Omental fat pad (tissue), 4 donors: ENCODE measurements around the gene NUBP2. TPM values are rescaled to one million over a fixed set of nuclear protein-coding genes. Genes with fewer than 3 reads are reported as not detected.

Source experiments
- ATAC-seq: fragments of 150-250 bp; one replicate; pipeline ENCODE4 v1.9.1; 2016; ENCODE audit warnings: mild to moderate bottlenecking, moderate library complexity; ENCODE audit not compliant: low FRiP score
- DNase-seq: peaks from one replicate; pipeline ENCODE4 v3.0.0-alpha.2; 2019; ENCODE audit warnings: low spot score
- total RNA-seq, 4 donors: library from RNA; depleted of rRNA; stranded (reverse); fragments of >200 nt; gene quantifications; one replicate each; pipeline ENCODE4 v1.1.0, GENCODE V29; 2016
- TF ChIP-seq, protein P1 (sequence below), 3 donors: fragments of 450-650 bp; IDR thresholded peaks; one replicate each; pipeline ENCODE4 v1.5.1; 2016 to 2017; ENCODE audit warnings: antibody characterized with exemption in 3 of 3, mild to moderate bottlenecking in 3 of 3, moderate library complexity in 2 of 3

The NUBP2 gene
- total RNA-seq, 4 donors from 2014 or later, result 49.2 to 85.9 (median 60.2) TPM

DNA sequence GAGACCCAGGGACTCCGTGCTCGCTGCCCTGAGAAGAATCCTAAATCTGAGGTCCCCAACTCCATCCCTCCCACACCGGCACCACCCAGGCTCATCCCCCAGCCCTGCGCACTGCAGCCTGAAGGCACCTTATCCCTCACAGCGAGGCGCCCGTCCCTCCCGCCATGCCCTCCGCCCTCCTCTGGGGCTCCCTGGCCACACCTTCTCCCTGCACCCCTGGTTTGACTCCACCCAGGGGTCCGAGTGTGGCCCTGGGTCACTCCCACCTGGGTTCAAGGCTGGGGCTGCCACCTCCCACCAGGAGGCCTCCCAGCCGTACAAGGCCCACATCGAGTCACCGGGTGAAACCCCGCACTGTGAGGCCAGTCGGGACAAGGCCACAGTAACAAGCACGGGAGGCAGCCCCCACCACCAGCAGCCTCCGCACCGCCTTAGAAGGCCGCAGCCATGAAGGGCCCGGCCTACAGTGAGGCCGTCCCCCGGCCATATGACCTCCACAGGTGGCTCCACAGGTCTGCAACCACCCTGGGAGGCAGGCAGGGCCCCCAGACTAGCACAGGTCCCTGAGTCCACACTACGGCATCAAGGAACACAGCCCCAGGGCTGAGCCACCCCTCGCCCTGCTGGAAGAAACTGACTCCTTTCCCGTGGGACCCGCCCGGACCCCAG lies 35.6 kb downstream of the NUBP2 start:
- DNase-seq (no peak), ATAC-seq (no peak)
- TF ChIP-seq, protein P1, sequence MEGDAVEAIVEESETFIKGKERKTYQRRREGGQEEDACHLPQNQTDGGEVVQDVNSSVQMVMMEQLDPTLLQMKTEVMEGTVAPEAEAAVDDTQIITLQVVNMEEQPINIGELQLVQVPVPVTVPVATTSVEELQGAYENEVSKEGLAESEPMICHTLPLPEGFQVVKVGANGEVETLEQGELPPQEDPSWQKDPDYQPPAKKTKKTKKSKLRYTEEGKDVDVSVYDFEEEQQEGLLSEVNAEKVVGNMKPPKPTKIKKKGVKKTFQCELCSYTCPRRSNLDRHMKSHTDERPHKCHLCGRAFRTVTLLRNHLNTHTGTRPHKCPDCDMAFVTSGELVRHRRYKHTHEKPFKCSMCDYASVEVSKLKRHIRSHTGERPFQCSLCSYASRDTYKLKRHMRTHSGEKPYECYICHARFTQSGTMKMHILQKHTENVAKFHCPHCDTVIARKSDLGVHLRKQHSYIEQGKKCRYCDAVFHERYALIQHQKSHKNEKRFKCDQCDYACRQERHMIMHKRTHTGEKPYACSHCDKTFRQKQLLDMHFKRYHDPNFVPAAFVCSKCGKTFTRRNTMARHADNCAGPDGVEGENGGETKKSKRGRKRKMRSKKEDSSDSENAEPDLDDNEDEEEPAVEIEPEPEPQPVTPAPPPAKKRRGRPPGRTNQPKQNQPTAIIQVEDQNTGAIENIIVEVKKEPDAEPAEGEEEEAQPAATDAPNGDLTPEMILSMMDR (IDR thresholded peaks at IDR 0.05), result no peak

DNA sequence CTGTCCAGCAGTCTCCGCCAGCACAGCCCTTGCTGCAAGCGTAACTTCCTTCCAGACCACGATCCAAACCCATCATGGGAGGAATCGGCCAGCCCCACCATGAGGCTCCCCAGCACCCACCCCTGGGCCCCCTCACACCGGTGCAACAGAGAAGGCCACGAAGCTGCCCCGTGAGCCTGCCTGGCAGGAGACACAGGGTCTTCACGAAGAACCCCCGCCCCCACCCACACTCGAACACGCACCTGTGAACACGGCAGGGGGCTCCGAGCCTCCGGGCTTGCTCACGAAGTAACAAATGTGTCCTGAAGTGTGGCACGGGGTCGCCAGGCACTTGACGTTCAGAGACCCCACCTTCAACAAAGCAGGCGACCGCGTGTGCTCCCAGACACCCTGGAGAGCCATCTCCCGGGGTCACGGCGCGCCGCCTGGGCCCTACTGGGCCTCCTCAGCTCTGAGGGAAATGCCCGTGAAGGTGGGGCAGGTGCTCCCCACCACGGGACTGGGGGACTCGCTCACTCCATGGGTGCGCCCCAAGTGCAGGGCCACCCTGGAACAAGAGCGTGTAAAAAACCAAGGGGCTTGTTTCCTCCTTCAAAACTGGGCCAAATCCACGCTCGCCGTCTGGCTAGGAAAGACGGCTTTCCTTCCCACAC lies 36.2 kb downstream of the NUBP2 start:
- no peak for DNase-seq
- TF ChIP-seq, protein P1 (IDR thresholded peaks at IDR 0.05), result no peak
- ATAC-seq, result no peak

DNA sequence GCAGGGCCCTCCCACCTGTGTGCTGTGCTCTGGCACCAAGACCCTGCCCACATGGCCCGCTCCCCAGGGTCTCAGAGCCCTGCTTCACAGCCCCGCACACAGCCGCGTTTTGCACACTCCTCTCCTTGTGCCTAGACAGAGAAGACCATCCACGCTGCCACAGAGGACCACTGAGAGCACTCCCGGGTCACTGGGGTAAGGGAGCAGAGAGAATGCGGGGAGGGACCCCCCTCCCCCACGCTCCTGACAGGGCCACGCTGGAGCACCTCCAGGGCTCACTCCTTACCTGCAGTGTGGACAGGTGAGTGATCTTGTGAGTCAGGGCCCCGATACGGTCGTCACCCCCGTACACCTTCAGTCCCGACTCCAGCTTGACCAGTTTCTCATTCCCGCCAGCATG lies 36.9 kb downstream of the NUBP2 start:
- TF ChIP-seq, protein P1 (IDR thresholded peaks at IDR 0.05), result no peak
- ATAC-seq, result no peak
- no peak for DNase-seq

DNA sequence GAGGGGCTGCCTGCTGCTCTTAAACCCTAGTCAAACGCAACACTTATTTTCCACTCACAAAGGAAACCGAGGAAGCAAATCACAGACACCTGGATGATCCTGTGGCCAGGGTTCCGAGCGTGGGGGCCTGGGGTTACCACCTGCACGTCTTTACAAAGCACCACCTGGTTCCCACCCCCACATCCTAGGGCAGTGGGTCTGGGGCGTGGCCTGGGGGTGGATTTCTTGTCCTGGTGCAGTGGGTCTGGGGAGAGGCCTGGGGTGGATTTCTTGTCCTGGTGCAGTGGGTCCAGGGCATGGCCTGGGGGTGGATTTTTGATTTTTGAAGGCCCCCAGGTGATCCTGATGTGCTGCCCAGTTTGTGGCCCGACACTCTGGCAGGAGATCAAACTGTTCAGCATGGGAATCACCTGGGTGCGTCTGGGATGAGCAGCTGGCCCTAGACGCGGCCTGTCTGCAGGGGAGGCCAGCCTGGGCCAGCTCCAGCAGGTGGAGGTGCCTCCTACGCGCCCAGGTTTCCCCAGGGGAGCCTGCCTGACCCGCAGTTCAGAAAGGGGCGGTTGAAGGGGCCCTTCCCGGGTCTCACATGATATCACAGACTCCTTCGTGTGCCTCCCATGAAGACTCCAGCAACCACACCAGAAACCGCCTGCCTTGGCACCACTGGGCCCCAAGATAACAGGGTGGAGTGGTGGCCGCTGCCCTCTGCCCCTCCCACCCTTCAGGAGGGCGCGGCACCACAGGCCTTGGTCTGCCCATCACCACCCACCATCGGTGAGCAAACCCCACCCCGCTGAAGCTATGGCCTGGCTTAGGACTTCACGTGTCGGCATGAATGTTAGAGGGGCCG lies 37.6 kb downstream of the NUBP2 start:
- TF ChIP-seq, protein P1 (IDR thresholded peaks at IDR 0.05), result no peak
- ATAC-seq (no peak), DNase-seq (no peak)

DNA sequence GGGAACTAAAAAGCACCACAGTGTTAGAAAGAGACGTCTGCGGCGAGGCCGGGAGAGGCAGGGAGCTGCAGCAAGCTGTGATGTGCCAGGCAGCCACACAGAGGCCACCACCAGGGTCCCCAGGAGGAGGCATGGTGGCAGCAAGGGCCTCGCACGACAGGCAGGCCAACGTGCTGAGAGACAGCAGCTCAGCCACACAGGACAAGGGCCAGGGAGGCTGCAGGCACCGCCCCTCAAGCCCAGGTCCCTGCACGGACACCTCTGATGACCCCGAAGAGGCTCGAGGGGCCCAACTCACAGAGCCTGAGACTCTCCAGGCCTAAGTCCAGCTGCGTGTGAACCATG lies 38.2 kb downstream of the NUBP2 start:
- ATAC-seq, result no peak
- TF ChIP-seq, protein P1 (IDR thresholded peaks at IDR 0.05), result no peak
- DNase-seq, result no peak

DNA sequence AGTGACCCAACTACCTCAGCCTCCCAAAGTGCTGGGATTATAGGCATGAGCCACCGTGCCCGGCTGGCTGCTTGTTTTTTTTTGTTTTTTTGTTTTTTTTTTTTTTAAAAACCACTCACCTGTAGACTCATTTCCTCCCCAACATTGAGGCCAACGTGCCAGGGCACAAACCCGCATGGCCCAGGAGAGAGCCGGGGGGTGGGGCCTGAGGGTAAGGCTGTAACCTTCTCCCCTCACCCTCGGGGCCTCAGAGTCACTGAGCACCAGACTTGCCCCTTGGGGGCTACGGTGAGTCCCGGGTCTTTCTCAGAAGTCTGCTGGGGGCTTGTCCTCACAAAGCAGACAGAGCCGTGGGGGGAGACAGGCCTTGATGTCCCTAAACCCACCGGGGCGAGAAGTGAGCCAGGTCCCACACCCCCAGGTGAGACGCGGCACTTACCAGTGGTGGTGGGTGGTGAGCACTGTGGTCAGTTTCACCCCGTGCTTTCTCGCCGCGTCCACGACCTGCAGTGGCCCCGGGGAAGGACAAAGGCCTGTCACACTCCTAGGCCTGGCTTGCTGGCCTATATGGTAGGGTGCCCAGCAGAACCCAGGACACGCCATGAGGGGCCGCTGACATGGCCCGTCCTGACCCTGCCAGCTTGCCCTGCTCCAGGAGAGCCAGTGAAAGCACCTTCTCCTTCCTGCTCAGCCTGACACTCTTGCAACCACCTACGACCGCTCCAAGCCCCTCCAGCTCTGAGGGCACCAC lies 39.3 kb downstream of the NUBP2 start:
- DNase-seq, result no peak
- TF ChIP-seq, protein P1 (IDR thresholded peaks at IDR 0.05), result no peak
- no peak for ATAC-seq
